ENCODE measurements around the gene XPC. TPM values are rescaled to one million over a fixed set of nuclear protein-coding genes. Genes with fewer than 3 reads are reported as not detected.
"Not testable (repeated sequence)": the region's sequence is repeated elsewhere in the genome, so short reads cannot be mapped to it uniquely, and the experiment has no call there.

Gene XPC
- total RNA-seq, 1 donor from 2014 or later = 54.2 TPM

- DNase-seq (ENCODE audit: low spot score) (no peak), ATAC-seq (no peak)
- intact Hi-C loops (cut with DNase I) = no loop called here
Measured at GRCh38 chr3:14110699-14111098, 67.7 kb downstream of the XPC start.

GRCh38 chr3:14109821-14110220, 68.6 kb downstream of the XPC start:
- ATAC-seq; intact Hi-C loops (cut with DNase I); DNase-seq (ENCODE audit: low spot score): not testable (repeated sequence)

DNA sequence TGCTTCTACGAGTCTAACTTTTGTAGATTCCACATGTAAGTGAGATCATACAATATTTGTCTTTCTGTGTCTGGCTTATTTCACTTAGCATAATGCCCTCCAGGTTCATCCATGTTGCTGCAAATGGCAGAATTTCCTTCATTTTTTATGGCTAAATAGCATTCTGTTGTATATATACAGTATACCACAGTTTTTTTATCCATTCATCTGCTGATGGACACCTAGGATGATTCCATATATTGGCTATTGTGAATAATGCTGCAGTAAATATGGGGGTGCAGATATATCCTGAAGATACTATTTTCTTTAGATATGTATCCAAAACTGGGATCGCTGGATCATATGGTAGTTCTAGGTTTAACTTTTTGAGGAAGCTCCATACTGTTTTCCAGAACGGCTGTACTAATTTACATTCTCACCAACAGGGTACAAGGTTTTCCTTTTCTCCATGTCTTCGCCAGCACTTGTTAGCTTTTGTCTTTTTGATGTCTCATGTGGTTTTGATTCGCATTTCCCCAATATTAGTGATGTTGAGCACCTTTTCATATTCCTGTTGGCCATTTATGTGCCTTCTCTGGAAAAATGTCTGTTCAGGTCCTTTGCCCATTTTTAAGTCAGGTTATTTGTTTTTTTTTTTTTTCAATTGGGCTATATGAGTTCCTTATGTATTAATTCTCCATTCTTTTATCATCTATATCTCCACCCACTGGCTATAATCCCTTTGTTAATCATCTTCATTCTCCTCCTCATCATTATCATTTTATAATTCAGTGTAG, 80.6 kb downstream of the XPC start:
- DNase-seq (ENCODE audit: low spot score) (no peak), ATAC-seq (no peak)
- intact Hi-C loops (cut with DNase I) = no loop called here

- ATAC-seq = no peak
Measured at GRCh38 chr3:14096742-14097141, 81.7 kb downstream of the XPC start.

More at GRCh38 chr3:14096742-14097141, 81.7 kb downstream of the XPC start:
- intact Hi-C loops (cut with DNase I) = no loop called here
- no peak for DNase-seq (ENCODE audit: low spot score)

Other genes with a start within 250 kb of the XPC start
- 11.1 TPM for gene CHCHD4, start 53.7 kb downstream of the XPC start, total RNA-seq
- 67.7 TPM for gene TMEM43, start 53.5 kb downstream of the XPC start, total RNA-seq
- gene LSM3, start 216 bp upstream of the XPC start, total RNA-seq = 8.9 TPM
- gene SLC6A6, start 224.0 kb upstream of the XPC start, total RNA-seq = 37.5 TPM